Endothelial cell (in vitro differentiated cells): ENCODE data around the gene SRC. TPM values are rescaled to one million over a fixed set of nuclear protein-coding genes. Genes with fewer than 3 reads are reported as not detected.

Source experiments
- DNase-seq: peaks from one replicate; pipeline ENCODE4 v3.0.0; 2021; ENCODE audit warnings: low spot score
- H3K27ac Mint-ChIP-seq: one replicate; pipeline ENCODE4 v1.8.0; 2021; ENCODE audit warnings: mixed read lengths, inconsistent platforms; ENCODE audit not compliant: unreplicated experiment
- H3K27me3 Mint-ChIP-seq: one replicate; pipeline ENCODE4 v1.8.0; 2021; ENCODE audit warnings: mild to moderate bottlenecking, moderate library complexity, mixed read lengths, inconsistent platforms; ENCODE audit not compliant: unreplicated experiment
- H3K36me3 Mint-ChIP-seq: one replicate; pipeline ENCODE4 v1.8.0; 2021; ENCODE audit warnings: mild to moderate bottlenecking, low read depth, mixed read lengths, inconsistent platforms; ENCODE audit not compliant: unreplicated experiment
- H3K4me1 Mint-ChIP-seq: one replicate; pipeline ENCODE4 v1.8.0; 2021; ENCODE audit warnings: mild to moderate bottlenecking, mixed read lengths, inconsistent platforms; ENCODE audit not compliant: unreplicated experiment
- H3K4me3 Mint-ChIP-seq: one replicate; pipeline ENCODE4 v1.8.0; 2021; ENCODE audit warnings: mild to moderate bottlenecking, mixed read lengths, inconsistent platforms; ENCODE audit not compliant: unreplicated experiment
- H3K9me3 Mint-ChIP-seq: one replicate; pipeline ENCODE4 v1.8.0; 2021; ENCODE audit warnings: mixed read lengths, inconsistent platforms; ENCODE audit not compliant: unreplicated experiment
- CTCF ChIP-seq: fragments of 200-600 bp; sonication (generic); IDR thresholded peaks from one replicate; pipeline ENCODE4 v1.5.0; 2021; ENCODE audit warnings: antibody characterized with exemption; ENCODE audit not compliant: unreplicated experiment
- total RNA-seq: library from RNA; stranded (reverse); fragmentation: NEBNext Ultra II Directional; extraction: Animal tissue kit (Norgen Biotek cat#: 25700); gene quantifications from one replicate; pipeline ENCODE4 v1.2.1, GENCODE V29; 2021; ENCODE audit not compliant: unreplicated experiment

The SRC gene
- total RNA-seq, 1 donor from 2014 or later, result 60.8 TPM

GRCh38 chr20:37393863-37394542 is 48.1 kb downstream of the SRC start:
- H3K9me3 Mint-ChIP-seq, result no peaks in the 10 kb centered on the region
- DNase-seq, result no peak
- peaks cover 24% of the 10 kb centered on the region for H3K4me1 Mint-ChIP-seq
- H3K27ac Mint-ChIP-seq, result peak overlapping the region; percentile 86
- H3K36me3 Mint-ChIP-seq, result peaks cover 11% of the 10 kb centered on the region
- TF ChIP-seq CTCF, result no peak
- peaks cover 10% of the 10 kb centered on the region for H3K27me3 Mint-ChIP-seq
- H3K4me3 Mint-ChIP-seq, result peak overlapping the region; percentile 77

- Mint-ChIP-seq H3K4me3 (peak overlapping the region; percentile 68), H3K36me3 (peaks cover 10% of the 10 kb centered on the region), H3K27ac (peak overlapping the region; percentile 86), H3K27me3 (peaks cover 10% of the 10 kb centered on the region), H3K9me3 (no peaks in the 10 kb centered on the region), H3K4me1 (peaks cover 24% of the 10 kb centered on the region)
- no peak for TF ChIP-seq CTCF
- no peak for DNase-seq
Measured at GRCh38 chr20:37394543-37395409, 48.8 kb downstream of the SRC start.

- Mint-ChIP-seq H3K9me3 (no peaks in the 10 kb centered on the region), H3K27me3 (peaks cover 10% of the 10 kb centered on the region), H3K36me3 (peaks cover 8% of the 10 kb centered on the region), H3K4me3 (no peak overlapping the region), H3K27ac (no peak overlapping the region), H3K4me1 (peaks cover 24% of the 10 kb centered on the region)
- DNase-seq, result no peak
- TF ChIP-seq CTCF, result no peak
Measured at GRCh38 chr20:37395410-37395797, 49.5 kb downstream of the SRC start.

- H3K27ac Mint-ChIP-seq, result no peak overlapping the region
- H3K9me3 Mint-ChIP-seq, result no peaks in the 10 kb centered on the region
- peaks cover 12% of the 10 kb centered on the region for H3K27me3 Mint-ChIP-seq
- no peak for TF ChIP-seq CTCF
- peaks cover 24% of the 10 kb centered on the region for H3K4me1 Mint-ChIP-seq
- peak; percentile 50 for DNase-seq
- H3K36me3 Mint-ChIP-seq, result peaks cover 8% of the 10 kb centered on the region
- no peak overlapping the region for H3K4me3 Mint-ChIP-seq
Measured at GRCh38 chr20:37395921-37396415, 50.0 kb downstream of the SRC start.
